Smooth muscle cell (in vitro differentiated cells): ENCODE measurements around the gene PRX. TPM values are rescaled to one million over a fixed set of nuclear protein-coding genes. Genes with fewer than 3 reads are reported as not detected.

Source experiments
- DNase-seq: peaks from one replicate; lab custom pipeline; 2025; ENCODE audit not compliant: unreplicated experiment; lab: John Stamatoyannopoulos, UW
- H2AFZ ChIP-seq: fragments of 200-600 bp; sonication (generic); 2 replicates; pipeline ENCODE4 v1.6.0; 2016; ENCODE audit warnings: antibody characterized with exemption, low read depth, mild to moderate bottlenecking
- H3F3A ChIP-seq: fragments of 200-600 bp; sonication (generic); 2 replicates; pipeline ENCODE4 v1.6.0; 2017; ENCODE audit warnings: antibody characterized with exemption, low read depth
- H3K27ac ChIP-seq: fragments of 200-600 bp; sonication (generic); 2 replicates; pipeline ENCODE4 v1.5.1; 2016; ENCODE audit warnings: low read depth, mild to moderate bottlenecking
- H3K27me3 ChIP-seq: fragments of 200-600 bp; sonication (generic); 2 replicates; pipeline ENCODE4 v1.6.1; 2016; ENCODE audit warnings: low read depth, mild to moderate bottlenecking
- H3K36me3 ChIP-seq: fragments of 200-600 bp; sonication (generic); 2 replicates; pipeline ENCODE4 v1.5.1; 2016; ENCODE audit warnings: low read depth
- H3K4me1 ChIP-seq: fragments of 200-600 bp; sonication (generic); 2 replicates; pipeline ENCODE4 v1.5.1; 2016; ENCODE audit warnings: low read depth
- H3K4me2 ChIP-seq: fragments of 200-600 bp; sonication (generic); 2 replicates; pipeline ENCODE4 v1.6.0; 2016; ENCODE audit warnings: mild to moderate bottlenecking
- H3K4me3 ChIP-seq: fragments of 200-600 bp; sonication (generic); 2 replicates; pipeline ENCODE4 v1.5.1; 2016; ENCODE audit warnings: mild to moderate bottlenecking
- H3K79me2 ChIP-seq: fragments of 200-600 bp; sonication (generic); 2 replicates; pipeline ENCODE4 v1.6.0; 2016; ENCODE audit warnings: low read depth, mild to moderate bottlenecking
- H3K9ac ChIP-seq: fragments of 200-600 bp; sonication (generic); 2 replicates; pipeline ENCODE4 v1.6.0; 2016; ENCODE audit warnings: low read depth
- H3K9me3 ChIP-seq: fragments of 200-600 bp; sonication (generic); replicated peaks from 2 replicates; pipeline ENCODE4 v1.5.1; 2016; ENCODE audit warnings: low read depth
- H4K20me1 ChIP-seq: fragments of 200-600 bp; sonication (generic); 2 replicates; pipeline ENCODE4 v1.6.0; 2016; ENCODE audit warnings: low read depth
- CTCF ChIP-seq: fragments of 200-600 bp; sonication (generic); IDR thresholded peaks from 2 replicates; pipeline ENCODE4 v1.5.1; 2017; ENCODE audit warnings: borderline replicate concordance, mild to moderate bottlenecking, antibody characterized with exemption; ENCODE audit not compliant: insufficient read depth, poor library complexity, severe bottlenecking
- WGBS: methylation state at CpG from one replicate; pipeline ENCODE4 v1.1.7; 2016; ENCODE audit warnings: low lambda C conversion rate; 5-methylcytosine and 5-hydroxymethylcytosine counted together
- polyA plus RNA-seq: library from polyadenylated mRNA; unstranded; fragments of >200 nt; fragmentation: Nextera tagmentation; extraction: Ambion mirVana; gene quantifications from 2 replicates; pipeline ENCODE4 v1.2.1, GENCODE V29; 2016
- total RNA-seq: library from RNA; depleted of rRNA; stranded (reverse); fragments of >200 nt; gene quantifications from 2 replicates; pipeline ENCODE4 v1.2.3, GENCODE V29; 2014

PRX gene
- total and polyA plus RNA-seq, 2 experiments from 2014 or later: 3.9 to 4.4 TPM

- H3K79me2 ChIP-seq: peaks cover 38% of the 10 kb centered on the region
These were observed 31.0 kb upstream of the PRX start, which contains the start of gene SERTAD3 for GRCh38 chr19:40444000-40444824. Gene SERTAD3, minus strand, starts transcription at chr19:40444335. Its CDS starts 2,255 bp downstream, at chr19:40442080.

GRCh38 chr19:40443131-40443999 is 30.2 kb upstream of the PRX start:
- Histone ChIP-seq H4K20me1 (peaks cover 37% of the 10 kb centered on the region), H3K9ac (peak overlapping the region; percentile 90), H2AFZ (no peak overlapping the region), H3K9me3 (no peaks in the 10 kb centered on the region), H3K79me2 (peaks cover 38% of the 10 kb centered on the region), H3K4me2 (peak overlapping the region; percentile 88), H3K36me3 (no peaks in the 10 kb centered on the region), H3K4me3 (peak overlapping the region; percentile 92), H3K4me1 (peaks cover 24% of the 10 kb centered on the region), H3F3A (peaks cover 36% of the 10 kb centered on the region), H3K27me3 (no peaks in the 10 kb centered on the region), H3K27ac (peak overlapping the region; percentile 86)
- peak; percentile 98 for DNase-seq
- WGBS: 1% methylated on average over 52 of the region's 52 CpGs
- no peak for TF ChIP-seq CTCF

More at GRCh38 chr19:40444000-40444824, 31.0 kb upstream of the PRX start, which contains the start of gene SERTAD3:
- Histone ChIP-seq H3F3A (peaks cover 36% of the 10 kb centered on the region), H3K27me3 (no peaks in the 10 kb centered on the region), H2AFZ (peak within 1 kb of the TSS; percentile 94), H3K4me1 (peaks cover 24% of the 10 kb centered on the region), H3K9ac (peak within 1 kb of the TSS; percentile 90), H4K20me1 (peaks cover 37% of the 10 kb centered on the region), H3K36me3 (no peaks in the 10 kb centered on the region), H3K27ac (peak within 1 kb of the TSS; percentile 86), H3K4me3 (peak within 1 kb of the TSS; percentile 92), H3K4me2 (peak within 1 kb of the TSS; percentile 87), H3K9me3 (no peaks in the 10 kb centered on the region)
- DNase-seq: peak; percentile 98
- WGBS: 2% methylated on average over 38 of the region's 72 CpGs
- TF ChIP-seq CTCF: no peak

GRCh38 chr19:40442328-40443130 is 29.4 kb upstream of the PRX start:
- H3F3A ChIP-seq: peaks cover 36% of the 10 kb centered on the region
- peak overlapping the region; percentile 92 for H3K4me3 ChIP-seq
- 20% methylated on average over 22 of the region's 22 CpGs for WGBS
- peaks cover 38% of the 10 kb centered on the region for H3K79me2 ChIP-seq
- no peak overlapping the region for H2AFZ ChIP-seq
- H3K27ac ChIP-seq: peak overlapping the region; percentile 81
- peak overlapping the region; percentile 64 for H3K9ac ChIP-seq
- H3K36me3 ChIP-seq: no peaks in the 10 kb centered on the region
- peak overlapping the region; percentile 88 for H3K4me2 ChIP-seq
- H3K9me3 ChIP-seq: no peaks in the 10 kb centered on the region
- no peaks in the 10 kb centered on the region for H3K27me3 ChIP-seq
- H3K4me1 ChIP-seq: peaks cover 24% of the 10 kb centered on the region
- peaks cover 37% of the 10 kb centered on the region for H4K20me1 ChIP-seq
- no peak for DNase-seq
- TF ChIP-seq CTCF: no peak
